Subcutaneous abdominal adipose tissue (tissue), 5 donors: ENCODE measurements around the gene STPG2.
A peak's percentile ranks its signal among the peaks of the same experiment; 100 is the strongest.

Source experiments
- H3K27ac ChIP-seq: one replicate; pipeline ENCODE4 v1.7.0; 2013; ENCODE audit warnings: low read depth, mild to moderate bottlenecking, inconsistent platforms, low read length, moderate library complexity
- H3K27me3 ChIP-seq, 5 donors: one replicate each; pipeline ENCODE4 v1.7.0; 2013; ENCODE audit warnings: low read length in 5 of 5, inconsistent platforms in 1 of 5; ENCODE audit not compliant: control insufficient read depth in 5 of 5, insufficient read depth in 4 of 5
- H3K36me3 ChIP-seq, 5 donors: one replicate each; pipeline ENCODE4 v1.7.0; 2013; ENCODE audit warnings: low read length in 5 of 5; ENCODE audit not compliant: control insufficient read depth in 5 of 5, insufficient read depth in 5 of 5
- H3K4me1 ChIP-seq, 5 donors: one replicate each; pipeline ENCODE4 v1.7.0; 2013; ENCODE audit warnings: low read length in 5 of 5, mild to moderate bottlenecking in 3 of 5, moderate library complexity in 1 of 5; ENCODE audit not compliant: control insufficient read depth in 5 of 5, insufficient read depth in 5 of 5
- H3K4me3 ChIP-seq, 5 donors: one replicate each; pipeline ENCODE4 v1.7.0; 2013; ENCODE audit warnings: low read length in 5 of 5, low read depth in 1 of 5
- H3K9ac ChIP-seq, 5 donors: one replicate each; pipeline ENCODE4 v1.7.0; 2013; ENCODE audit warnings: low read length in 5 of 5, mild to moderate bottlenecking in 4 of 5, moderate library complexity in 3 of 5
- H3K9me3 ChIP-seq, 5 donors: one replicate each; pipeline ENCODE4 v1.7.0; 2013; ENCODE audit warnings: low read length in 5 of 5; ENCODE audit not compliant: control insufficient read depth in 5 of 5
- donor health status: healthy.
- donor health status: healthy.
- donor health status: healthy.
- donor health status: healthy.
- donor health status: healthy.

Gene STPG2

DNA sequence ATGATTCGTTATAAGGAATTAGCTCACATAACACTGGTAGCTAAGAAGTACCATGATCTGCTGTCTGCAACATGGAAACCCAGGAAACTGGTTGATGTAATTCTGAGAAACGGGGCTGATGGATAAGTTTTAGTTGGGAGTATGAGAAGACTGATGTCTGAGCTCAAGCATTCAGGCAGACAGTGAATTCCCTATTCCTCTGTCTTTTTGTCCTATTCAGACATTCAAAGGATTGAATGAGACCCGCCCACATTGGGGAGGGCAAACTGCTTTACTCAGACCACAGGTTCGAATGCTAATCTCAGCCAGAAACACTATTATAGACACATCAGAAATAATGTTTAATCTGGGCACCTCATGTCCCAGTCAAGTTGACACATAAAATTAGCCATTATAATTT lies 515.5 kb downstream of the STPG2 start:
- Histone ChIP-seq H3K27me3 (no peaks in the 10 kb centered on the region), H3K36me3 (no peaks in the 10 kb centered on the region), H3K4me1 (no peaks in the 10 kb centered on the region), H3K9ac (no peak overlapping the region), H3K9me3 (peaks cover 0 to 7% (median 0%) of the 10 kb centered on the region in 5 donors), H3K27ac (no peak overlapping the region), H3K4me3 (no peak overlapping the region)

DNA sequence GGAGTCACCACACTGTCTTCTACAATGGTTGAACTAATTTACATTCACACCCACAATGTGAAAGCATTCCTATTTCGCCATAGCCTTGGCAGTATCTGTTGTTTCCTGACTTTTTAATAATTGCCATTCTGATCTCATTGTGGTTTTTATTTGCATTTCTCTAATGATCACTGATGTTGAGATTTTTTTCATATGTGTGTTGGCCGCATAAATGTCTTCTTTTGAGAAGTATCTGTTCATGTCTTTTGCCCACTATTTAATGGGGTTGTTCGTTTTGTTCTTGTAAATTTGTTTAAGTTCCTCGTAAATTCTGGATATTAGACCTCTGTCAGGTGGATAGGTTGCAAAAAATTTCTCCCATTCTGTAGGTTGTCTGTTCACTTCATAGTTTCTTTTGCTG lies 519.1 kb downstream of the STPG2 start:
- Histone ChIP-seq H3K4me3 (no peak overlapping the region), H3K27me3 (no peaks in the 10 kb centered on the region), H3K4me1 (no peaks in the 10 kb centered on the region), H3K27ac (no peak overlapping the region), H3K9ac (no peak overlapping the region), H3K9me3 (peaks cover 0 to 11% (median 5%) of the 10 kb centered on the region in 5 donors), H3K36me3 (no peaks in the 10 kb centered on the region)

GRCh38 chr4:97605932-97606331 lies 537.3 kb downstream of the STPG2 start:
- Histone ChIP-seq H3K27me3 (no peaks in the 10 kb centered on the region), H3K9ac (no peak overlapping the region), H3K4me1 (no peaks in the 10 kb centered on the region), H3K4me3 (no peak overlapping the region), H3K27ac (no peak overlapping the region), H3K9me3 (no peaks in the 10 kb centered on the region), H3K36me3 (no peaks in the 10 kb centered on the region)

DNA sequence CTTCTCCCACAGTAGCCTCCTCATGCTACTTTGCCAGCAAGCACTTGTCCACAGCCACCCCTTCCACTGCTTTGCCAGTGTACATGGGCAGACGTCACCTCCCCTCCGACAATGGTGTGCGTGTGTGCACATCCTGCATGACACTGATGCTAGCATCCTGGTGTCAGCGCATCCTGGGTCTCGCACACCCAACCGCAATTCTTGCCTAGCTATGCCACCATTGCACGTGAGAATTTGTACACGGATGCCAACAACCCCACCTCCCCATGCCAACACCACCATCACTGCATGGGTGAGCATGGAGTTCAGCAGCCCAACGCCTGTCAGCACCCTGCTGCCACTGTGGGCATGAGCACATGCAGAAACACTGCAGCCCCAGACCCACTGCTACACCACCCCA lies 550.0 kb downstream of the STPG2 start:
- Histone ChIP-seq H3K9me3 (peaks cover 0 to 14% (median 8%) of the 10 kb centered on the region in 5 donors), H3K36me3 (no peaks in the 10 kb centered on the region), H3K27ac (no peak overlapping the region), H3K9ac (no peak overlapping the region), H3K4me3 (peak overlapping the region in 1 of 5 donors; percentile 9), H3K4me1 (no peaks in the 10 kb centered on the region), H3K27me3 (no peaks in the 10 kb centered on the region)

GRCh38 chr4:97590266-97590665 lies 553.0 kb downstream of the STPG2 start:
- Histone ChIP-seq H3K36me3 (no peaks in the 10 kb centered on the region), H3K4me3 (no peak overlapping the region), H3K9me3 (peaks cover 0 to 14% (median 4%) of the 10 kb centered on the region in 5 donors), H3K27me3 (no peaks in the 10 kb centered on the region), H3K27ac (no peak overlapping the region), H3K9ac (no peak overlapping the region), H3K4me1 (no peaks in the 10 kb centered on the region)

DNA sequence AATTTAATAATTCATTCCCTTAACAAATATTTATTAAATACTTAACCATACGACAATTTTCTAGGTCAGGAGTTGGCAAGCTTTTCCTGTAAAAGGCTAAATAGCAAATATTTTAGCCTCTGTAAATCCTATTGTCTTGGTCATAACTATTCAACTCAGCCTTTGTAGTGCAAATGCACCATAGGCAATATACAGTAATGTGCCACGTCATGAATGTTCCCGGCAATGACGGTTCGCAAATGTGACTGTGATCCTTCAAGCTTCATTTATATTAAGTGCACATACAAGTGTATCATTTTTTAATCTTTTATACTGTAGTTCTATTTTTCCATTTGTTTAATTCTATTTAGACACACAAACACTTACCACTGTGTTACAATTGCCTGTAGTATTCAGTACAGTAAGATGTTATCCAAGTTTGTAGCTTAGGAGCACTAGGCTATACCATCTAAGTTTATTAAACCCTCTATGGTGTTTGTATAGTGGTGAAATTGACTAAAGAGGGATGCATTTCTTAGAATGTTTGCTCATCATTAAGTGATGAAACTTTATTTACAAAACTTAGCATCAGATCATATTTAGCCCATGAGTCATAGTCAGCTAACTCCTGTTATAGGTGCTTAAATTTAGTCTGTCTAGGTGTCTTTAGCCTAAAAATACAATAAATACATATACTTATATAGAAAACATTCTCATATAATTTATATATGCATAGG lies 553.6 kb downstream of the STPG2 start:
- H3K27ac ChIP-seq, result no peak overlapping the region
- no peaks in the 10 kb centered on the region for H3K36me3 ChIP-seq
- no peaks in the 10 kb centered on the region for H3K27me3 ChIP-seq
- no peak overlapping the region for H3K4me3 ChIP-seq
- H3K4me1 ChIP-seq, result no peaks in the 10 kb centered on the region
- no peak overlapping the region for H3K9ac ChIP-seq
- H3K9me3 ChIP-seq, result peaks cover 0 to 14% (median 4%) of the 10 kb centered on the region in 5 donors

DNA sequence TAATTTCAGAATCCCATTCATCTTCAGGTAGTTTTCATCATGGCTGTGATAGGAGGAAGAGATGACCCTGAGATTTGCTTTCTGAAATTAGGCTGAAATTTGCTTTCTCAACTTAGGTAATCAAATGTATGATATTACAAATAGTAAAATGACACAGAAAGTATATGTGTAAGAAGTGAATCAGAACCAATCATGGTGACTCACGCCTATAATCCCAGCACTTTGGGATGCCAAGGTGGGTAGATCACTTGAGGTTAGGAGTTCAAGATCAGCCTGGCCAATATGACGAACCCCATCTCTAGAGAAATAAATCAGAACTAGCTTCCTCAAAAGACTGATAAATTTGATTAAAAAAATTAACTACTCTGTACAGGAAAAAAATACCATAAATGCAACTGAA lies 555.4 kb downstream of the STPG2 start:
- Histone ChIP-seq H3K27me3 (no peaks in the 10 kb centered on the region), H3K4me1 (no peaks in the 10 kb centered on the region), H3K36me3 (no peaks in the 10 kb centered on the region), H3K9me3 (peaks cover 0 to 5% (median 0%) of the 10 kb centered on the region in 5 donors), H3K4me3 (no peak overlapping the region), H3K27ac (no peak overlapping the region), H3K9ac (no peak overlapping the region)

DNA sequence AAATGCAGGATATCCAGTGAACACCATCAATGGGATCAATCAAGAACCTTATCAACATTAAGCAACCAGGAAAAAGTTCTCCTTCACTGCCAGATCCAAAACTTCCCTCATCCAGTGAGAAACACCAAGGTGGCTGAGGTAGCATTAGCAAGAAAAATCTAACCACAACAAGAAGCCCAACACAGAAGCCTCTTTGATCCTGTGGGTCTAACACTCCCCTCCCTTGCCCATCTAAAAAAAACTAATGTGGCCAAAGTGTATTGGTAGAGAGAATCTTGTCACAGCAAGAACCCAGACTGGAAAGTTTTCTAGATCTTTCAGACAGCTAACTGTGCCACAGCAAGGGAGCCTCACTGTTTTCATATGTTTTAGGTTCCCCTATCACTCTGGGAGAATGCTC lies 558.0 kb downstream of the STPG2 start:
- Histone ChIP-seq H3K4me1 (no peaks in the 10 kb centered on the region), H3K4me3 (no peak overlapping the region), H3K27ac (no peak overlapping the region)

DNA sequence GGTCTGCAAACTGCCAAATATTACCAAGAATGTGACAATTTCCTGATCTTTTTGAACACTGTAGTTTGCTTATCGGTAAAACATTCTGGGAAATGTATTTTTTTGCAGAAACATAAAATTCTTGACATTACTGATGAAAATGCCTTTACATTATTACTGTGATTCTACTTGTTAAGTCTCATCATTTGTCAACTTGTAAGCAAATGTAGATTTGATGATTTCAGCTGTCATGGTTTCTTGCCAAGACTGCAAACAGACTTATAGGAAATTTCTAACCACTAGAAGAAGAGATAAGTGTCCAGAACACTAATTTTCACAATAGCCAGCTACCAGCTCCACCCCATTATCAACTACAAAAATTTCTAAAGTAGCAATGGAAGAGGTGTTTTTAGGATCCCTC lies 560.4 kb downstream of the STPG2 start:
- Histone ChIP-seq H3K9ac (no peak overlapping the region), H3K4me3 (no peak overlapping the region), H3K27ac (no peak overlapping the region), H3K9me3 (no peaks in the 10 kb centered on the region), H3K36me3 (no peaks in the 10 kb centered on the region), H3K27me3 (no peaks in the 10 kb centered on the region), H3K4me1 (no peaks in the 10 kb centered on the region)

More for the DNA sequence above, 558.0 kb downstream of the STPG2 start:
- no peaks in the 10 kb centered on the region for H3K36me3 ChIP-seq
- no peak overlapping the region for H3K9ac ChIP-seq
- no peaks in the 10 kb centered on the region for H3K9me3 ChIP-seq
- H3K27me3 ChIP-seq, result no peaks in the 10 kb centered on the region

GRCh38 chr4:97577004-97577403 lies 566.3 kb downstream of the STPG2 start:
- Histone ChIP-seq H3K27ac (no peak overlapping the region), H3K4me1 (no peaks in the 10 kb centered on the region), H3K36me3 (no peaks in the 10 kb centered on the region), H3K4me3 (no peak overlapping the region), H3K9me3 (peaks cover 0 to 6% (median 0%) of the 10 kb centered on the region in 5 donors), H3K27me3 (no peaks in the 10 kb centered on the region), H3K9ac (no peak overlapping the region)
